Measurements from ENCODE around the gene DEDD2.

- TF ChIP-seq POLR2A (IDR thresholded peaks at IDR 0.05) (no peak), CTCF (IDR thresholded peaks at IDR 0.05) (no peak)
Measured at GRCh38 chr19:42214810-42215485, 2.5 kb downstream of the DEDD2 start.

Data from testis (tissue), 2 donors.